OCI-LY7 (cell line): ENCODE results near the gene NPEPL1. TPM values are rescaled to one million over a fixed set of nuclear protein-coding genes. Genes with fewer than 3 reads are reported as not detected.

Experiments used
- BruUV-seq: library from RNA; stranded (reverse); fragments of 400-500 nt; replicated peaks from 2 replicates; lab custom pipeline; 2021; lab: Mats Ljungman, UMichigan
- CTCF ChIA-PET: fragments of 300-600 bp; sonication (Branson Sonifier 250); formaldehyde crosslinking; loops from one replicate; lab custom pipeline; 2022; ENCODE audit warnings: antibody characterized with exemption; ENCODE audit not compliant: unreplicated experiment; lab: Charles Lee
- POLR2A ChIA-PET: fragments of 300-600 bp; sonication (Branson Sonifier 250); formaldehyde crosslinking; loops from one replicate; lab custom pipeline; 2022; ENCODE audit warnings: antibody characterized with exemption; lab: Charles Lee
- DNase-seq: peaks from one replicate; pipeline ENCODE4 v3.0.0-alpha.2; 2015; ENCODE audit warnings: low spot score
- H2AFZ ChIP-seq: fragments of 200-600 bp; sonication (generic), shearing (Covaris generic); 2 replicates; pipeline ENCODE4 v1.6.1; 2014; ENCODE audit warnings: mild to moderate bottlenecking, antibody characterized with exemption, low read length, moderate library complexity
- H3K27ac ChIP-seq: fragments of 200-600 bp; sonication (generic); 2 replicates; pipeline ENCODE4 v1.5.1; 2014; ENCODE audit warnings: mixed run types, low read depth, mild to moderate bottlenecking, moderate library complexity, low read length, inconsistent platforms; ENCODE audit not compliant: poor library complexity, severe bottlenecking
- H3K36me3 ChIP-seq: fragments of 200-600 bp; sonication (generic); 2 replicates; pipeline ENCODE4 v1.6.1; 2014; ENCODE audit warnings: mild to moderate bottlenecking, antibody characterized with exemption, low read length, moderate library complexity, mixed read lengths; ENCODE audit not compliant: insufficient read depth
- H3K4me1 ChIP-seq: fragments of 200-600 bp; sonication (generic); 2 replicates; pipeline ENCODE4 v1.5.1; 2014; ENCODE audit warnings: mild to moderate bottlenecking, low read length; ENCODE audit not compliant: insufficient read depth, poor library complexity, severe bottlenecking
- H3K4me2 ChIP-seq: fragments of 200-600 bp; sonication (generic); 2 replicates; pipeline ENCODE4 v1.6.1; 2014; ENCODE audit warnings: mild to moderate bottlenecking, low read length
- H3K4me3 ChIP-seq: fragments of 200-600 bp; sonication (generic); 2 replicates; pipeline ENCODE4 v1.5.1; 2014; ENCODE audit warnings: mild to moderate bottlenecking, low read depth, low read length; ENCODE audit not compliant: poor library complexity, severe bottlenecking
- H3K79me2 ChIP-seq: fragments of 200-600 bp; sonication (generic); 2 replicates; pipeline ENCODE4 v1.6.1; 2016; ENCODE audit warnings: low read depth, mild to moderate bottlenecking, low read length, moderate library complexity, mixed read lengths; ENCODE audit not compliant: insufficient read depth
- H3K9me2 ChIP-seq: fragments of 200-600 bp; sonication (generic); 2 replicates; pipeline ENCODE4 v1.6.1; 2016; ENCODE audit warnings: mild to moderate bottlenecking, low read length, mixed read lengths; ENCODE audit not compliant: insufficient read depth
- H3K9me3 ChIP-seq: fragments of 200-600 bp; sonication (generic); 2 replicates; pipeline ENCODE4 v1.6.1; 2014; ENCODE audit warnings: mild to moderate bottlenecking, mixed run types, low read length, mixed read lengths
- H4K20me1 ChIP-seq: fragments of 200-600 bp; sonication (generic); 2 replicates; pipeline ENCODE4 v1.6.1; 2014; ENCODE audit warnings: mild to moderate bottlenecking, antibody characterized with exemption, low read length, moderate library complexity, mixed read lengths; ENCODE audit not compliant: insufficient read depth
- CTCF ChIP-seq: fragments of 200-600 bp; sonication (generic); conservative IDR thresholded peaks from 2 replicates; pipeline ENCODE4 v1.5.1; 2014; ENCODE audit warnings: mild to moderate bottlenecking, antibody characterized with exemption, low read length, moderate library complexity, mixed read lengths
- EZH2phosphoT487 ChIP-seq: fragments of 200-600 bp; sonication (generic); IDR thresholded peaks from 2 replicates; pipeline ENCODE4 v1.6.1; 2018; ENCODE audit warnings: low read depth, borderline replicate concordance, mild to moderate bottlenecking, mixed run types, antibody characterized with exemption, low read length, moderate library complexity, mixed read lengths
- intact Hi-C: fragments of 100-400 bp; cut with micrococcal nuclease; formaldehyde crosslinking; loops from one replicate; pipeline ENCODE4 v1.10.0; 2022; ENCODE audit not compliant: unreplicated experiment
- total RNA-seq, 2 experiments: library from RNA; depleted of rRNA in 1 of 2; stranded (reverse); fragments of >200 nt in 1 of 2; shearing (Covaris generic) in 1 of 2; gene quantifications; 2 replicates each; pipeline ENCODE4 v1.2.3, GENCODE V29; 2014 to 2022

The NPEPL1 gene
- total RNA-seq, 2 experiments from 2014 or later = 3.4 to 11.5 TPM

DNA sequence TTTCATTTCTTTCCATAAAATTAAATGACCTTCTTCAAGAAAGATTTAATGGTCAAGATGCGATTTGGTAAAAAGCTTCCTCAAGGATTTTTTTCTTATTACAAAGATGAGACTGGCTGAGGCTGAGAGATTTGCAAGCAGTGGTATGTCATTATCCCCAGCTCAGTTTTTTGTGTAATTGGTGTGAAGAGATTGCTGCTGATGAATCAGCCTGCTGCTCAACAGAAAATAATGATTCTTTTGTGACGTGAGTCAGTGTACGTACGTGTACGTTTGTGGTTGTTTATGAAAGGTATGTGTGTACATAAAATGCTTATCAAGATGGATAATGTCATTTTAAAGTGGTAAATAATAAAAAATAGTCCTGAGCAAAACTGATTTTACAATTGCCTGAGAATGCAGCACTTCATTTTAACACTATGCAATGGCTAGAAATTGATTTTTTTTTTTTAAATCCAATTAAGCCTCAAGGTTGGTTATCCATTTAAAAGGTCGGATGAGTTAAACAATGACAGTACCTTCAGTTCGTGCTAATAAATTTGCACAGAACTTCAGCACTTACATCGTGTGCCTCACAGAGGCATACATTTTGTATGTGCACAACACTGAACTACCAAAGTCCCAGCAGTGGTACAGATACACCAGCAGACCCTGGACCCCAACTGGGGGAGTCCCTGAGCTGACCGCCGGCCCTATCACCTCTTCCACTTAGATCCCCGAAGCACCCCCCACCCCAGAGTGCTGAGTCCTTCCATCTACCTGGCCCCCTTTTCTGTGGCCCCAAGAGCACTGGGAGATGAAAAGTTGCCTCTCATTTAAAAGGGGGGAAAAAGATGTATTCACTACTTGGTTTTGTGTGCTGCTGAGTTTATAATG, 9.7 kb upstream of the NPEPL1 start:
- no peaks in the 10 kb centered on the region for H3K79me2 ChIP-seq
- CTCF ChIA-PET = no interaction called here
- BruUV-seq = no TSS peak
- H3K27ac ChIP-seq = no peak overlapping the region
- intact Hi-C loops = no loop called here
- DNase-seq = no peak
- H4K20me1 ChIP-seq = no peaks in the 10 kb centered on the region
- H2AFZ ChIP-seq = no peak overlapping the region
- POLR2A ChIA-PET = no interaction called here
- no peaks in the 10 kb centered on the region for H3K4me1 ChIP-seq
- H3K9me2 ChIP-seq = no peaks in the 10 kb centered on the region
- H3K4me2 ChIP-seq = no peak overlapping the region
- peaks cover 14% of the 10 kb centered on the region for H3K36me3 ChIP-seq
- no peak overlapping the region for H3K4me3 ChIP-seq
- no peaks in the 10 kb centered on the region for H3K9me3 ChIP-seq
- TF ChIP-seq EZH2phosphoT487 = no peak
- no peak for TF ChIP-seq CTCF

DNA sequence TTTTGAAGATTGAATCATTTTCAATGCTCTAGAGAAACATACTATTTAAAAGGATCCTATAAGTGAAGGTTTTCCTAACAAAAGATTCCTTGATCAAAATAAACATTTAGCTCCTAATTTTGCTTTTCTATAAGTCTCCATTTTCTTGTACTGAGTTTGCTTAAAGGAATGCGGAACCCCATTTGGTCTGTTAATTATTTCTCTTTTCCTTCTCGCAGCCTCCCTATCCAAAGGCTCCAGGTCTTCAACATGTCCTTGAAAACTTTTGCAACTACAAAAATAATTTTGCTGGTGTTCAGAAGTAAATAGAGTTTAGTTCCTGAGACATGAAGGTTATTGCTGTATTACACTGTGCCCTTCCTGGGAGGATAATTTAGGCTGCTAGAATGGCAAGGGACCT, 8.3 kb upstream of the NPEPL1 start:
- no peaks in the 10 kb centered on the region for H3K9me2 ChIP-seq
- no peaks in the 10 kb centered on the region for H3K4me1 ChIP-seq
- H3K4me3 ChIP-seq = no peak overlapping the region
- no peak overlapping the region for H3K27ac ChIP-seq
- POLR2A ChIA-PET = no interaction called here
- TF ChIP-seq CTCF (no peak), EZH2phosphoT487 (no peak)
- H3K79me2 ChIP-seq = no peaks in the 10 kb centered on the region
- no peak for DNase-seq
- no peaks in the 10 kb centered on the region for H3K9me3 ChIP-seq
- BruUV-seq = no TSS peak
- intact Hi-C loops = no loop called here
- CTCF ChIA-PET = no interaction called here
- peaks cover 11% of the 10 kb centered on the region for H3K36me3 ChIP-seq
- H4K20me1 ChIP-seq = no peaks in the 10 kb centered on the region
- H3K4me2 ChIP-seq = no peak overlapping the region
- H2AFZ ChIP-seq = no peak overlapping the region

GRCh38 chr20:58685988-58686387, 6.6 kb upstream of the NPEPL1 start:
- ChIA-PET CTCF (no interaction called here), POLR2A (no interaction called here)
- no peaks in the 10 kb centered on the region for H3K36me3 ChIP-seq
- no peaks in the 10 kb centered on the region for H3K9me2 ChIP-seq
- intact Hi-C loops = no loop called here
- H3K4me2 ChIP-seq = no peak overlapping the region
- H2AFZ ChIP-seq = no peak overlapping the region
- no peak overlapping the region for H3K27ac ChIP-seq
- DNase-seq = no peak
- TF ChIP-seq CTCF = no peak
- TF ChIP-seq EZH2phosphoT487 = no peak
- no peaks in the 10 kb centered on the region for H4K20me1 ChIP-seq
- H3K4me3 ChIP-seq = no peak overlapping the region
- H3K79me2 ChIP-seq = no peaks in the 10 kb centered on the region
- H3K9me3 ChIP-seq = no peaks in the 10 kb centered on the region
- no TSS peak for BruUV-seq
- H3K4me1 ChIP-seq = no peaks in the 10 kb centered on the region
